GM21786 (cell line): ENCODE data around the gene TBX21.

Experiments
- ATAC-seq: cut with Tn5 transposase; IDR thresholded peaks from one replicate; pipeline ENCODE4 v1.9.1; 2021; ENCODE audit not compliant: unreplicated experiment

The TBX21 gene

DNA sequence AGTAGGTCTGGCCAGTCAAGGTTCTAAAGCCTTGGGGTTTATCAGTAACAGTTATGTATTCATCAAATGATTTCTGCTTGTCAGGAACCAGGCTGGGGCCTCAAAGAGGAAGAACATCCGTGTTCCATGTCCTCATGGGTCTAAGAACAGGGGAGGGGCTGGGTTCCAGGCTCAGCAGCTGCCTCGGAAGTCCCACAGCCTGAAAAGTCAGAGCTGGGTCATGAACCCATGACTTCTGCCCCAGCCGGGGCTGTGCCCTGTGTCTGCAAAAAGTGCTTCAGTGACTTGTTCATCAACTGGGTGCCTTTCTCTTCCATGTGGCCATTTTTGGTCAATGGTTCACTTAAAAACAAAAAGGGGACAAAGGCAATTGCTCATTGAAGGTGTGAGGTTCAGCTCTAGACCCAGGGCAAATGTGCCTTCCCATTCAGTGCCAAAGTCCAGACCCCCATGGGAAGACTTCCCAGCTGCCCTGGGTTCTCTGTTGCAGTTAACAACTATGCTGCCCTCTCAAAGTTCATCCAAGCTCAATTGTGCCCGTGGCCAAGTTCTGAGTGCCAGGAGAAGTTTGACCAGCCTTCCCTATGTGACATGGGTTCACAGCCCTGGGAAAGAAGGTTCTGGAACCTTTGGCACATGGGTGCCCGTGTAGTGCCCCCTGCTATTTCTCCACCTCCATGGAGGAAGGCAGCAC lies 20.6 kb upstream of the TBX21 start:
- no peak for ATAC-seq

DNA sequence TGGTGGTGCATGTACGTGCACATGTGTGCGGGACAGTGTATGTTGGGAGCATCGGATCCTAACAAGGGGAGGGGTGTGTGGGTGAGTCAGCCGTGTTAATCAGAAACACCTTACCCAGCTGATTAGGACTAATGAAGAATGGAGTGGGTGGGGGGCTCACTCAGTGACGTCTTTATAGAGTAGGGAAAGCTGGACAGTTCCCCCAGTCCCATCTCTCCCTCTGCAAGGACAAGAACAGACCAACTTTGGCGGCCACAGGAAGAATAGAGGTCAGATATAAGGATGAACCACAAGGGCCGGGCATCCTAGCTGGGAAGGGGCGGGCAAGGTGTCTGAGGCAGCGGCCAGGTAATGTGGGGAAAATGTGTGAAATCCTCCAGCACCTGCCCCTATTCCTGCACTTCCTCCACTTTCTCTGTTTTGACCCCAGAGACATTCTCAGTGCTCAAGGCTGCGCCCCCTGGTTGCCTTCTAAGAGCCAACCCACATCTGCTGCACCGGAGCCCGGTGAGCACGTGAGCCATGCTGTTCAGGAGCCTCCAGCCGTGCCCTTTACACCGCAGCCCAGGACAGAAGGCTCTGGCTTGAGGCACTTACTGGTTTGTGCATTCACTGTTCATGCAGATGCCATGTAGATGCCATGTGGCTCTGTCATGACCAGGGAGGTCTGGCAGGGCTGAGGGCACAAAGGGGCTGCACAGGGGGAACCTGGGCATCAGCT lies 18.9 kb upstream of the TBX21 start:
- ATAC-seq: no peak

DNA sequence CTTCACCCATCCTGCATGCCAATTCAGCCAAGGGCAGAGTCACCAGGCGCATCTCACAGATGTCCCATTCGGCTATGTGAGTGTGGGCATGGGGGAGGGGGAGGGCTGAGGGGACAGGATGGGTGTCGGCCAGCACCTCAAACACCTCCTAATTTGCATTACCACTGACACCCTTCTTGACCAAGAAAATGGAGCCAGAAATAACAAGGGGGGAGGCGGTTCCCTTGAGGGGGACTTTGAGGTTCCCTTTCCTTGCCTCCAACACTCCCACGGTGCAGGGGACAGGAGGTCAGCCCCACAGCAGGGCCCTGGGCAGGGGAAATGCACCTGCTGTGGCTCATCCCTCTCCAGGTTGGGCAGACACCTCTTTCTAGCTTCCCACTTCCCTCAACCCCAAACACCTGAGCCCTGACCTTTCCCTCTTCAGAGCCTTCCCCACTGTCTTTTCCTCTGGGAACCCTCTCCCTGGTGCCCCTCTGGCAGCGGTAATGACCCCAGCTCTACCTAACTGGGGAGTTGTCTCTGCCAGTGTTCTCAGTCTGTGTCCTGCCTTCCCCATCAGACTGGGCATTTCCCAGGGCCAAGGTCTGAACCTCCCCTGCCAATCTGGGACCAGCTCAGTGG lies 18.2 kb upstream of the TBX21 start:
- ATAC-seq: no peak

DNA sequence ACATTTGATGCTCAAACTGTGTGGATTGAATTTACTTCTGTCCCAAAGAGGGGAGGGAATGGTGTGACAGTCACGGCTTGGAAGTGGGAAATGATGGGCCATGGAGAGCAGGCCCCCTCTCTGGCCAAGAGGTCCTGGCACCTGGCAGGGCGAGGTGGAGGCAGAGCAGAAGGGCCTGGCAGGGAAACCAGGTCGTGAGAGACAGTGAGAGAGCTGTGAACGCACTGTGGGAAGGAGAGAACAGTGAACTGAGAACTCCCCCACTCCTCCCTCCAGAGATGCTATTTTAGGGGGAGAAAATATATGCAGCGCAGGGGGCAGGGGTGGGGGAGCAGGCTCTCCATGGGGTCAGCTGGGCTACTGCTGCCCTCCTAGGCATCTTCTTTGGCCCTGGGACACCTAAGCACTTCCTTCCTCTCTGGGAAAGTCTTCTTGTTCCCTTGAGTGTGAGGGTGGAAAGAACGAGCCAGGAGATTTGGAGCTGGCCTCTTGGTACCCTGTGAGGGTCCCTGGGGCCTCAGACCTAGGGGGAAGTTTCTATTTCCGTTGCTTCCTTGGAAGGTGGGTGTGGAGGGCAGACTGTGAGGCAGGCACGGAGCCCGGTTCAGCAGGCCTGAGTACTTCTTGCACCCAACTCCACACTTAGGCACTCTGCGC lies 17.2 kb upstream of the TBX21 start:
- no peak for ATAC-seq

DNA sequence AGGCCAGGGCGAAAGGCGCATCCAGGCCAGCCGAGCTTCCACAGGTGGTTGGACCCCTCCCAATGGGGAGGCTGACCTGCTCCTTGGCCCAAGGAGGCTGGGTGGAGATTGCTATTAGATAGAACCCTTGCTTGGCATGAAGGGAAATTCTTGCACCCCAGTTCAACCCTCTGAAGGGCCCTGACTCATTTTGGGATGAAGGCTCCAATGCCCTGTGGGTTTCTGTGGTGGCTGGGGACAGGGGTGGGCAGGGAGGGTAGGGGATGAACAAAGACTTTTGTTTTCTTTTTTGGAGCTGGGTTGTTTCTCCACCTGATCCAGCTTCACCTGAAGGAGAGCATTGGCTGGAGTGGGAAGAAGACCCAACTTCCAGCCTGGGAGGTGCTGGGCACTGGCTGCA lies 16.7 kb upstream of the TBX21 start:
- no peak for ATAC-seq

DNA sequence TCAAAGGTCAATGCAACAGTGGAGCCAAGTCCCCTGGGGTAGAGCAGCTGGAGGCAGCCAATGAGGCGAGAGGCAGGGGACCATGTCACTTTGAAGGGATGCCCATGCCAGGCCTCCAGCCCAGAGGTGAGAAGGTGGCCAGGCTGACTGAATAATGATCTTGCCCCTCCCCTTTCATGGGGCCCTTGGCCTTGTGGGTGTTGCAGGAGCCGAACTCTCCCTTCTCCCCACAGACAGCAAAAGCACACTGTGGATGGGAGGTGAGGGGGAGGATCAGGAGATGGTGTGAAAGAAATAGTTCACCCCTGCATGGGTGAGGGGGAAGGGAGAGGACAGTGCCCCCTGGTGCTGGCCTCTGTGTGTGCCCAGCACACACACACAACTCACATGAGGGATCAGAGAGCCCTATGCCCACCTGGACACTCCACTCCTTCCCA lies 15.8 kb upstream of the TBX21 start:
- no peak for ATAC-seq

DNA sequence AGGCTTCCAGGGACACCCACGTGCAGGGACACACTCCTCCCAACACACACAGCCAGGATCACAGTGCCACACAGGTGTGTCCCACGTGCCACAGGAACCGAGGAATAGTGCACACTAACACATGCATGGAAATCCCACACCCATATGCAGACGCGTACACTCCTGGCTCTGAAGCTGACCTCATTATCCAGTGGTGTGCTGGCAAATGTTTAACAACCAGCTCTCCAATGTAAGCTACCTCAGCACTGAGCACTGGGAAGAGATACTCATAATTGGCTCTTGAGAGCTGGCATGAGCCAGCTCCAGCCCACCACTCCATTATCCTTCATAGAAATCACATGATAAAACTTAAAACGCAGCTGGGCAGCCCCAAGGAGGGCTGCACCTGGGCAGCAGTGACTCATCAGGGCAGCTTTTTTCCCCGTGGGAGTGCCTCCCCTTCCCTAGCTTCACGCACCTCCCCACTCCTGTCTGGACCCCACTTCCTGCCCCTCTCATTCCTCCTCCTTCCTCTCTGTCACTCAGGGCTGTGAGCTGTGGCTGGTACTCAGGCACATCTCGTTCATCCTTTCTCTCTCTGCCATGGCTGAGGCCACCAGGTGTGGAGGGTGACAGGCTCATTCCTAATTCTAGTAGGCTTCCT lies 14.9 kb upstream of the TBX21 start:
- no peak for ATAC-seq

DNA sequence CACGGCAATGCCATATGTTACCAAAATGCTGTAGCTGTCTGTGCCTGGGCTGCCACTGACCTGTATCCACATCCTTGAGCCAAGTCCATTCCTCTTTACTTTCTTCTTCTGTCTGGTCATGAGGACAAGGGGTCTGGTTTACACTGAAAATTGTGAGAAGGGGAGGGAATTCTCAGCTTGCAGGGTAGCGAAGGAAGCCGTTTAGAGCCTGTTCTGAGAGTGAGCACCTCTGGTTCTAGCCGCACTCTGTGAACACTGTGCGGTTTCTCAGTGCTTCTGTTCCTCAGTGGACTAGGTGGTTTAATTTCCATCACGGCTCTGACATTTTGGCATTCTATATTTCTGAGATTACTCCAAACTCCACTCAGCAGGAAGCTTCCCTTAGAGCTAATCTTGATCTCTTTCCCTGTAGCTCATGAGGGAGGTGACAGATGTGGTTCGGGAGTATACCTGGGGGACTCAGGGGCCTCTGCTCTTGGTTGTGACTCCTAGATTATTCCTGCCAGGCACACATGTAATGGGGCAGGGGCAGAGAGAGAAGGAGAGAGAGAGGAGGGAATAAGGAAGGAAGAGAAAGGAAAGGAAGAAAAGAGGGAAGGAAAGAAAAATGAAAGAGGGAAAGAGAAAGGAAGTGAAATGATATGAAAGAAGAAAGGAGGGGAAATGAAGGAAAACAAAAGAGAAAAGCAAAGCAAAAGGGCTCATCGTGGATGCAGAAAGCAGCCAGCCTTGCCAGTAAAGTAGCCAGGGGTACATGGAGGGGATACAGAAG lies 14.2 kb upstream of the TBX21 start:
- no peak for ATAC-seq

DNA sequence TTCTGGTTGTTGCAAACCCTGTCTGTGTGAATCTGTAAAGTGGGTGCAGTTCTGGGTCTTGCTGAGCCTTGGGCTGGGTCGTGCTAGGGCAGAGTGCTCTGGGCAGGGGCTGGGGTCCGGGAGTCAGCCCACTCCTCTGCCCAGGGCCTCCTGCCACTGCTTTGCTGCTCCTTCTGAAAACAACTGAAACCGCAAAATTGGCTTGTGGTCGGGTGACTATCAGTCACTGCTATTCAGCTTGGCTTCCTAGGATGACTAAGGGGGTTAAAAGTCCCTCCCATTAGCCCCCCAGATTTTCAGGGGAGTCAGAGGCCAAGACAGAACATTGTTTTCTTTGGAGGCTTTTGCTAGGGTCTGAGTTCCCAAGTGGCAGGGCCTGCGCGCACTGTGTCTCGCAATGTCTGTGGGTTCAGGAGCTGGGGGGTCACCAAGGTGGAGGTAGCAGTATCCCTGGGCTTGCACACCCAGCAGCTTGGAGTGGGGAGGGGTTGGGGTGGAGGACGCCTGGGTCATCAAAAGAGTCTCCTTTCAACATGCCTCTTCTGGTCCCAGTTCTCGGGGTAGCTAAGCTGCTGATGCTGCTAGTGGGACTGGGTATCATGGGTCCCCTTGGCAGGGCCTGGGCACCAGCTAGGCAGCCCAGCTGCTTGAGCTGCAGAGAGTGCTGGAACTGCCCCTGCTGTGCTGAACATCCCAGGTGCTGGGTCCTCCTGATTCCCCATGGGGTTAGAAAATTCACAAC lies 13.5 kb upstream of the TBX21 start:
- no peak for ATAC-seq

DNA sequence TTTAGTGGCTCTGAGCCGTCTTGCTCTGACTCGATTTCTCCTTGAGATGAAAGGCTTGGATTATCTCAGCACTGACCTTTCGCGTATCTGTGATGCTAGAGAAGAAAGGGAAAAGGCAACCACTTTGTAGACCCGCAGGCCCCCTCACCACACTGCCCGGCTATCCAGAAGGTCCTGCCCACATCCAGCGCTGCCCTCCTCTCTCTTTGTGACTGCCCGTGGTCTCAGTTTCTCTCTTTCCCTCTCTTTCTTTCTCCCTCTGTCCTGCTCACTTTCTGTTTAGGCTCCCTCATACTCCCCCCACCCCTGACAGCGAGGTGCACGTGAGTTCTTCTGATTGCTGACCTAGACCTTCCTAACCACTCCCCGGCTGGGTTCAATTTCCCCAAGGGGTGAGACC lies 12.8 kb upstream of the TBX21 start:
- no peak for ATAC-seq

DNA sequence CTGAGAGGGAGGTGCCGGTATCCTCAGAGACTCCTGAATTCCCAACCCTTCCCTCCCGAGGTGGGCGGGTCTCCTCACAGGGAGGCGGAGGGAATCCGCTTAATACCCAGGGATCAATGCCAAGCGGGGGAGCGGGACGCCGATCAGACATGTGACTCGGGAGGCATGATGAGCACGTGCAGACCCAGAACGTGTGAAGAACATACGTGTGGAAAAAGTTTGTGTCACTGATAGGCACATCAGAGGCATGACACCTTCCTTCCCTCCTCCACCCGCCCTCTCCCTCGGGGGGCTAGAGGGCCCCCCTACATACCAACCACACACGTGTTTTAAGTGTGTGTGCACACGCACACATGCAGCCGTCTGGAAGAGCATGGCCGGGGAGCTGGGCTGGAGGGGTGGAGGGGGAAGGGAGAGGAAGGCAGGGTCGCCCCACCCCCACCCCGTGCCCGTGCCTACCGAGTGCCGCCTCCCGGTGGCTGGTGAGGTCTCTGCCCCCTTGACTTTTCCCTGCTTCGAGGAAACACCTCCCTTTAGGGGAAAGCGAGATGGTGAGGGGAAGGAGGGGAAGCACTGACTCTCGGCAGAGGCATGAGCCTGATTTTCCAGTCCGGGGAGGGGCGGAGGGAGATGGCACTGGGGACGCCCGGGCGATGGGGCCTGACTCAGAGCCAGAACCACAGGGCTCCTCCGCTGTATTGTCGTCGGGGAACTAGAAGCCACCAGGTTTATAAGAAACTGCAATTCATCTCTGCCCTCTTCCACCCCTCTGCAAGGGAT lies 12.1 kb upstream of the TBX21 start:
- peak; percentile 36 for ATAC-seq

DNA sequence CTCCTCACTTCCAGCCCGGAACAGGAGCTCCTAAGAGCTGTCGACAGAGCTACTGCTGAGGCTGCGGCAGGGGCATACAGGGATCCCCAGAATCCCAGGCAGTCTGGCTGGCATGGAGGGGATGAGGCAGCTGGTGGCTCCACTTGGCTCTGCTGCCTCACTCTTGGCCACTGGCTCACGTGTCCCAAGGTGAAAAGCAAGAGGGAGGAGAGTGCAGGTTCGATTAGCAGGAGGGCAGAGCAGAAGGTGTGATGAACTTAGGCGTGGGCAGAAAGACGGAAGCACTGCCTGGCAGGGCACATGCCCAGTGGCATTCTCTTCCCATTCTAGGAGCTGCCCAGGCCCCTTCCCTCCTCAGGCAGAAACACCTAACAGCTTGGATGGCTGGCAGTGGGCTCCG lies 11.3 kb upstream of the TBX21 start:
- ATAC-seq: no peak

DNA sequence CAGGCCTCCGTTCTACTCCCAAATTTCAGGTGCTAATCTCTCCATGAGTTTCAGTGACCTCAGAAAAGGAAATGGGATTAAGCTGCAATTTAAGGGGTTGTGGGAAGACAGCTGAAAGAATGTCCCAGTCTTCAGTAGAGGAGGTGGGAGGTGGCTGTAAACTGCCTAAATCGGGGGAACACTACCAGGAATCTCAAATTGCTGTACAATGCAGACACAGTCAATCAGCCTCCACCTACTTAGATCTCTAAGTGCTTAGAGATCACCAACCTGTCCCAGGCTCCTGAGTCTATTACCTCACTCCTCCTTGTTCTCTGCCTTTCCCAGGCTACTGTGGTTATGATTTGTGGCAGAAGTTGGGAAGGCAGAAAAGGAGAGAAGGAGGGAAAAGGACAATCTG lies 8.3 kb upstream of the TBX21 start:
- ATAC-seq: no peak

DNA sequence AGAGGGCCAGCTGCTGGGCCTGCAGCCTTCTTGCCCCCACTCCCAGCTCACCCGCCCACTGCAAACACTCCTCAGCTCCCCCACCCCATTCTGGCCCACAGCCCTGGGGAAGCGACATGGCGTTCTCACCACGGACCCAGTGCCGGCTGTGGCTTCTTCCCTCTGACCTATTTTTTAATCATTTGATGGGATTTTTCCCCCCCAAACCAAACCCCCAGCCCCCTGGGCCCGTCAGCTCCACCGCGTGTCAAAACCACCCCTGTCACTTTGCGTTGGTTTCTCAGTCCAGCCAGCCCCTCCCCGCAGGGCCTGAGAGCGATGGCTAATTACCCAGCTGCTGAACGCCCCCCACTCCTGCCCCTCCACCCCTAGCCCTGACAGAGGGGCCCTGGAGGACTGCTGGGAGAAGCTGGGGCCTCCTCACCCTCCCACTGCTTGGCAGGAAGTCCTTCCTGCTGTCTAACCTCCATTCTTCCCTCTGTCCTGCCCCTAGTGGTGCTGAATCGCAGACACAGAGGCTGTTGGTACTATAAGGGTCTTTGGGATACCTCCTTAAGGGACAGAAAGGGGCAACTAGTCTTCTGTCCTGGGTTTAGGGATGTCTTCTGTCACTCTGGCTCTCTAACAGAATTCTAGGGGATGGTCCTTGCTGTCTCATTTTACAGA lies 7.5 kb upstream of the TBX21 start:
- no peak for ATAC-seq

DNA sequence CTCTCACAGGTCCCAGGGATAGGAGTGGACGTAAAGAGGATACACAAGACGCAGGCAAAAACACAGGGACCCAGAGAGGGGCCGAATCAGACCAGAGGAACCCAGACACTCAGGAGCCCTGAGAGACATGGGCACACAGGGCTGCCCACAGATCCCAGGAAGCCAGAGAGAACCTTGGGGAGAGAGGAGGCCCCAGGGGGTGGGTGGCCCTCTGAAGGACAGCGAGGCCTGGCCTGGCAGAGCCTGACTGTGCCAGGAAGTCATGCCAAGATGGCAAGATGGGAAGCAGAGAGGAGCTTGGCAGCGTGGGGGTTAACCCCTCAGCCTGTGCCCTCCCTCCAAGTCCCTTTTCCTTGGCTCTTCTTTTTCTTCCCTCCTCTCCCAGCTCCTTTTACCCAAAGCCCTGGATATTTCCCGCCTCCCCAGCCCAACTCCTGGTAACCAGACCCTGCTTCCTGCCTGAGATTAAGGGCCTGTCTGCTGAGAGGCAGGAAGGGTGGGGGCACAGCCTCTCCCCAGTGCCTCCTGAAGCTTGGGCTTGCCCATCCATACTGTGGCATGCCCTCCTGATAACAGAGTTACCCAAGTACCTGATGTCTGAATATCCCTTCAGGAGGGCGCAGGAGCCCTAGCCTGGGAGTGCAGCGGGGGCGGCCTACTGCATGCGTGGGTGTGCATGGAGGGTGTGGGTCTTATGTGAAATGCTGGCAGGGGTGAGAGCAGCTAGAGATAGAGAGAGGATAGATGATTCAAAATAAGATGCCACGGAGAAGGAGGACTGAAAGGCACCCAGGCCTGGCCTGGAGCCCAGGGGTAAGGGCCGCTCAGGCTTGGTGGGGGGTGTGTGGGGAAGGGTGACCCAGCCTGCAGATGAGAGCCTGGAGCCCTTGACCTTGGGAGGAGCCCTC lies 6.0 kb upstream of the TBX21 start:
- ATAC-seq: no peak

DNA sequence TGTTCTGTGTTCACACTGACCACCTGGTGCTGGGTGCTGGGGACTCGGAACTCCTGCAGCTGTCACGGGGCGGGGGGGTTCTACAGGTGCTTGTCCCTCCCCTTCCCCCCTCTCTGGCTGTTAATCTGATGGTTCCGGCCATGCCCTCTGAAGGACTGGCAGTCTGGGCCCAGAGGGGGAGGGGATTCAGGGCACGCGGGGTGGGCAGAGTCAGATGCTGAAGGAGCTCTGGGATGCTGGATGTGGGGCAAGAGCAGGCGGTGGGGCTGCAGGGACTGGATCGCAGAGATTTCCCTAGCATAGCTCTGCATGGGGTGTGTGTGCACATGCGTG lies 5.4 kb upstream of the TBX21 start:
- no peak for ATAC-seq

DNA sequence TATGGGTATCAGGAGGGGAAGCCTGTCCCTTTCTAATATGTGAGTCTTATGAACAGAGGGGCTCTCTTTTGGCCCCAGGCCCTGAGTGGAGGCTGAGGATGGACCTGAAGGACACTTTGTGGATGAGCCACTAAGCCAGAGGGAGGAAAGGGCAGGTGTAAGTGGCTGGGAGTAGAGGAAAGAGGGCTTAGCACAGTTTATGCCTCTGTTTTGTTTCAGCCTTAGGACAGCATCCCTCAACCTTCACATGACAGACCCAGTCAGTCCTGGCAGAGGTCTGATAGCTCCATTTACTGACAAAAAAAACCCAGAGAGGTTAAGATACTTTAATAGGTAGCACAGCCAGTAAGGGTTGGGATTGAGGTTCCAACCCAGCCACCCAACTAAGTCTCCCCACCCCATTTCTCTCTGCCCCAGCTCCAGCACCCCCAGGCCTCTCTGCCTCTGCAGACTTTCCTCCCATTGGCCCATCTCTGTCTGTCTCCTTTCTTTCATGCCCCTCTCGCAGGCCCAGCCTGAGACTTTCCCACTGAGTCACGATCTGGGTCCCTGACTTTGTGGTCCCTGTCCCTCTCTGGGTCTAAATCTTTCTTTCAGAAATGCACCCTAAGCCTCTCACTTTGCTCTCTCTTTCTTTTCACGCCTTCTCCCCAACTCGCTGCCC lies 4.7 kb upstream of the TBX21 start:
- no peak for ATAC-seq
